ENCODE results near the gene SSR2. TPM values are rescaled to one million over a fixed set of nuclear protein-coding genes. Genes with fewer than 3 reads are reported as not detected.
A peak's percentile ranks its signal among the peaks of the same experiment; 100 is the strongest.

Gene SSR2
- polyA plus RNA-seq, 1 of the 3 experiments (the other 2 are of a cell fraction): 1,136 TPM

DNA sequence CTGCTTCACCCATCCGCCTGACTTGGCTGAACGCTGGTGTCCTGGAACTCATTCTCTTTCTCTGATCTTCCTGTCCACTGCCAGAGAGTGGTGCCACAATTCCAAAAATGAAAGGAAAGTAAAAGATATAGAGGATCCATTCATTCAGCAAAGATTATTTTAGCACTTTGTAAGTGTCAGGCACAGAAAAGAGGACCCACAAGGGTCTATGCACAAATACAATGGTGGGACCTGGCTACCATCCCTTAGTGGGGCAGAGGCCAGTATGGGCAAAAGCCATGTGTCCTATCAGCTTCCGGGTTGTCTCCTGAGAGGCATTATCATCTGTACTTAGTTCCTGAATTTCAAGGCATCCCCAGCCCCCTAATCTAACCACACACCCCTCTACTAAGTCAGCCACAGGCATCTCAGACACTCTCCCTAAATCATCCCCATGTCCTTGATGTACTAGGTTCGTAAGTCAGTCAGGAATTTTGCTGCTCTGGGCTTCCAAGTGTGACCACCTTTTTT lies 19.0 kb downstream of the SSR2 start:
- Histone ChIP-seq H3K4me1 (ENCODE audit: control insufficient read depth in 1 of 2, insufficient read depth in 2 of 2, low read depth in 1 of 2, low read length in 1 of 2) (peaks cover 0 to 8% of the 10 kb centered on the region in 2 experiments; a peak in 1 of 4 replicates), H3K27ac (ENCODE audit: low read depth in 2 of 2, low read length in 1 of 2) (no peak overlapping the region), H3K27me3 (ENCODE audit: insufficient read depth) (no peaks in the 10 kb centered on the region), H3K9me3 (no peaks in the 10 kb centered on the region), H4K20me1 (ENCODE audit: insufficient read depth) (no peaks in the 10 kb centered on the region), H3K79me2 (ENCODE audit: insufficient read depth) (no peaks in the 10 kb centered on the region), H3F3A (replicated peaks; ENCODE audit: insufficient read depth) (peaks cover 12% of the 10 kb centered on the region), H3K4me3 (ENCODE audit: low read depth in 2 of 2, low read length in 1 of 2) (no peak overlapping the region), H3K36me3 (replicated peaks in 1 of 2; ENCODE audit: control insufficient read depth in 1 of 2, insufficient read depth in 2 of 2, low read length in 1 of 2) (no peaks in the 10 kb centered on the region), H2AFZ (ENCODE audit: low read depth) (no peak overlapping the region), H3K4me2 (no peak overlapping the region), H3K9ac (no peak overlapping the region), H3K9me2 (no peaks in the 10 kb centered on the region)
- 82% methylated on average over 4 of the region's 4 CpGs for WGBS (ENCODE audit: low lambda C conversion rate)
- CTCF ChIA-PET: interaction anchor here (0.6 to 5.3 kb wide), 6 partner anchors 12 to 153 kb away, joined by 3 to 61 read pairs (median 5); no protein-coding TSS in a partner anchor
- TF ChIP-seq RAD21 (IDR thresholded peaks at IDR 0.05; ENCODE audit: low read length): peak; percentile 24
- TF ChIP-seq FOXM1 (IDR thresholded peaks at IDR 0.05; ENCODE audit: low read depth): no peak
- 0 out of 2 replicates have a peak, but pooled peaks have one; percentile 11 for TF ChIP-seq CTCF (IDR thresholded peaks at IDR 0.05)
- no peak for TF ChIP-seq FOSL2 (IDR thresholded peaks at IDR 0.05; ENCODE audit: borderline replicate concordance, low read depth)
- POLR2A ChIA-PET: interaction anchor here (1.8 kb wide), 1 partner anchor 27 kb away, joined by 3 read pairs; no protein-coding TSS in a partner anchor
- DNase-seq: no peak

- CTCF ChIA-PET: interaction anchor here (0.8 to 5.3 kb wide), 6 partner anchors 9 to 65 kb away, joined by 3 to 61 read pairs (median 4); no protein-coding TSS in a partner anchor
- TF ChIP-seq USF1 (IDR thresholded peaks at IDR 0.05; ENCODE audit: borderline replicate concordance, low read depth) (no peak), EP300 (IDR thresholded peaks at IDR 0.05; ENCODE audit: borderline replicate concordance in 1 of 2, low read depth in 1 of 2, low read length in 1 of 2) (no peak), TCF12 (IDR thresholded peaks at IDR 0.05) (no peak), RCOR1 (IDR thresholded peaks at IDR 0.05; ENCODE audit: low read length) (no peak)
- H3K9me3 ChIP-seq: no peaks in the 10 kb centered on the region
- no peaks in the 10 kb centered on the region for H3K79me2 ChIP-seq (ENCODE audit: insufficient read depth)
- no peaks in the 10 kb centered on the region for H3K9me2 ChIP-seq
- H3K9ac ChIP-seq: no peak overlapping the region
- no peaks in the 10 kb centered on the region for H3K27me3 ChIP-seq (ENCODE audit: insufficient read depth)
- no peaks in the 10 kb centered on the region for H4K20me1 ChIP-seq (ENCODE audit: insufficient read depth)
- POLR2A ChIA-PET: interaction anchor here (1.8 kb wide), 1 partner anchor 26 kb away, joined by 3 read pairs; no protein-coding TSS in a partner anchor
- H3K36me3 ChIP-seq (replicated peaks in 1 of 2; ENCODE audit: control insufficient read depth in 1 of 2, insufficient read depth in 2 of 2, low read length in 1 of 2): no peaks in the 10 kb centered on the region
- WGBS (ENCODE audit: low lambda C conversion rate): 66% methylated on average over 10 of the region's 10 CpGs
- no peak overlapping the region for H3K27ac ChIP-seq (ENCODE audit: low read depth in 2 of 2, low read length in 1 of 2)
- H3K4me1 ChIP-seq (ENCODE audit: control insufficient read depth in 1 of 2, insufficient read depth in 2 of 2, low read depth in 1 of 2, low read length in 1 of 2): peaks cover 0 to 8% of the 10 kb centered on the region in 2 experiments; a peak in 1 of 4 replicates
- H3K4me2 ChIP-seq: no peak overlapping the region
- DNase-seq: no peak
- peaks cover 11% of the 10 kb centered on the region for H3F3A ChIP-seq (replicated peaks; ENCODE audit: insufficient read depth)
- no peak overlapping the region for H2AFZ ChIP-seq (ENCODE audit: low read depth)
- H3K4me3 ChIP-seq (ENCODE audit: low read depth in 2 of 2, low read length in 1 of 2): no peak overlapping the region
Measured at GRCh38 chr1:156001021-156001661, 19.6 kb downstream of the SSR2 start.
